Measurements from ENCODE around the gene THAP9. TPM values are rescaled to one million over a fixed set of nuclear protein-coding genes. Genes with fewer than 3 reads are reported as not detected.
"Not testable (repeated sequence)": the region's sequence is repeated elsewhere in the genome, so short reads cannot be mapped to it uniquely, and the experiment has no call there.

The THAP9 gene
- polyA plus RNA-seq, 3 donors: 9.5 to 11.8 (median 10.8) TPM

DNA sequence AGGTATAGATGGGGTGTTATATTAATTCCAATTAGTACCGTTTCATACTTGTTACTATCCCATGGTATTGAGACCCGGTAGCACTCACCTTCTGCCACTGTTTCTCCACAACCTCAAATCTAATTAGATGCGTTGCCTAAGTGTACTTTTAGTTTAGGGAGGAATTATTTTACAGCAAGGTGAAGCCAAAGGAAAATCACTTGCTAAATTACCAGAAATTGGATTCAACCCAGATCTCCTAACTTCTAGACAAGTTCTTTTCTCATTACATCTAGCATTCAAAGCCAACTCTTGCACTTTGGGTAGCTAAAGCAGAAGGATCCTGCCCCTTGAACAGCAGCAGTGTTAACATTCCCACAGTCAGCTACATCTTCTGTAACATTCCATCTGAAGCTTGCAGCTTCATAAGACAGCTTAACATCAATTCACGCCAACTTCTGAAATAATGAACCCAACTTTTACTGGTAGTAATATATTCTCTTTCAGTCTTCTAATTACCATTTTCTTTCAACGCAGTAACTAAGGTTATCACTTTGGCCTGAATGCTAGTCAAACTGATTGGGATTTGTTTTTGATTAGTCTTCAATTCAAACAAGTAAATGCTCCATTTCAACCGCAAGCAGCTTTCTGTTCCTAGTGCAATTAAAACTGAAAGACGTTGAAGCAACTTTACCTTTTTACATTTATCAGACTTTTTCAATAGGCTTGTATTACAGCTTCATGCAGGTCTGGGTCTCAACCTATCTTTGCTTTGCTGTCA lies 8.6 kb upstream of the THAP9 start:
- no peak for DNase-seq

DNA sequence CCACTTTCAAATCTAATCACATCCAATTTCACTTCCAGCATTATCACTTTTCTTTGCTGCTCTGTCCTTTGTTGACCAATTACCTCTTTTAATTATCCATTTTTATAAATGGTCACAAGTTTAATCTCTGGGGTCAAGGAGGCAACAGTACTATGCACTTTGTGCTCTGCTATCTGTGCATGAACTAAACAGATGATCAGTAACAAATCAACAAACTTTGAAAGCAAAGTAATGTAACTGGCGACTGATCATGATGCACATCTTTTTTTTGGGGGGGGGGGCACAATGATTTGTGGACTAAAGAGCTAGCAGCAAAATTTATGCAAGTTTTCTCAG lies 8.1 kb upstream of the THAP9 start:
- no peak for DNase-seq

DNA sequence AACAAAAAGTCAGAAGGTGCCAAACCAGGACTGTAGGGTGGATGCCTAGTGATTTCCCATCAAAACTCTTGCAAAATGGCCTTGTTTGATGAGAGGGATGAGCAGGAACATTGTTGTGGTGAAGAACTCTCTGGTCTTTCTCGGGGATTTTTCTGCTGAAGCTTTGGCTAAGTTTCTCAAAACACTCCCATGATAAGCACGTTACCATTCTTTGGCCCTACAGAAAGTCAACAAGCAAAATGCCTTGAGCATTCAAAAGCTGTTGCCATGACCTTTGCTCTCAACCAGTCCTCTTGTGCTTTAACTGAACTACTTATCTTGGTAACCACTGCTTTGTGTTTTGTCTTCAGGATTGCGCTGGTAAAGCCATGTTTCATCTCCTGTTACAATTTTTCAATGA lies 6.6 kb upstream of the THAP9 start:
- no peak for DNase-seq

DNA sequence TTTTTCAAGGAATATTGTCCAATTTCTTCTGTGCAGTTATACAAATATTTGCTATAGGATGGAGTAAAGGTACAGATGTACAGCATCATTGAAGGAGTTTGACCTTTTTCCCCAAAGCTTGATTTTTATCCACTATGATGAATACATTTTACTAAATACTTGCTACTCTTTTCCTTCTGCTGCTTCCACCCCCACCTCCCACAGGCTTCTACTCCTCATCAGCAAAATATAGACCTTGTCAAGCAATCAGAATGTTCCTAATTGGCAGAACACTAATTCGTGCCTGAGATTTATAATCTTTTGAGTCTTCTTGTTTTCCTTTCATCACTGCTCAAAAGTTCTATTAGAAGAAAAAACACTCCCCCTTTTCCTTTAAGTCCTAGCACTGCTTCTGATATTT lies 3.8 kb upstream of the THAP9 start:
- no peak for DNase-seq

DNA sequence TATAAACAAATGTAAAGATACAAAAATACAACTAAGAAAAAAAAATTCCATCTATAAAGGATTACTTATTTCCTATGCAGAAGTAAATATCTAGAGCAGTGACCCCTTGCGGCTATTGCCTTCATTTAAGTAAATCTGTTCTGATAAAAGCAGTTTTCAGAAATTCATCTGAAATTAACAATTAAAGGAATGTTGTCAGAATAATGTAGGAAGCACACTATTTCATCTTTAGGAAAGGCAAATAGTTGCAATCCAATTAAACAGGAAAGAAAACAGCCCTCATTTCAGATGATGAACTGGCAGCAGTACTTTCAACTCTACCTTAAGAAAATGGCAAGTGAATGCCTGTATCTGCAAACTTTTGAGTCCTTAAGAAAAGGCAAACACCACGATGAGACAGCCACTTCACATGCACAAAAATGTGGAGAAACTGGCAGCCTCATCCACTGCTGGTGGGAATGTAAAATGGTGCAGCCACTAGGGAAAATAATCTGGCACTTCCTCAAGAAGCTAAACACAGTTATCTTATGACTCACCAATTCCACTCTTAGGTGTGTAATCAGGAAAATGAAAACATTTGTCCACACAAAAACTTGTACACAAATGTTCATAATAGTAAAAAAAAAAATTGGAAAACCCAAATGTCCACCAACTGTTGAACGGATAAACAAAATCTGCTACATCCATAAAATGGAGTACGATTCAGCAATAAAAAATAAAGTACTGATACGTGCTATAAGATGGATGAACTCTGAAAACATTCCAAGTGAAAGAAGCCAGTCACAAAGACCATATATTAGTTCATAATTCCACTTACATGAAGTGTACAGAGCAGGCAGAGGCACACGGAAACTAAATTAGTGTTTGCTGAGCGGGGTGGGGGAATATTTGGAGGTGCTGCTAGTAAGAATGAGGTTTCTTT lies 2.0 kb upstream of the THAP9 start:
- DNase-seq: no peak

DNA sequence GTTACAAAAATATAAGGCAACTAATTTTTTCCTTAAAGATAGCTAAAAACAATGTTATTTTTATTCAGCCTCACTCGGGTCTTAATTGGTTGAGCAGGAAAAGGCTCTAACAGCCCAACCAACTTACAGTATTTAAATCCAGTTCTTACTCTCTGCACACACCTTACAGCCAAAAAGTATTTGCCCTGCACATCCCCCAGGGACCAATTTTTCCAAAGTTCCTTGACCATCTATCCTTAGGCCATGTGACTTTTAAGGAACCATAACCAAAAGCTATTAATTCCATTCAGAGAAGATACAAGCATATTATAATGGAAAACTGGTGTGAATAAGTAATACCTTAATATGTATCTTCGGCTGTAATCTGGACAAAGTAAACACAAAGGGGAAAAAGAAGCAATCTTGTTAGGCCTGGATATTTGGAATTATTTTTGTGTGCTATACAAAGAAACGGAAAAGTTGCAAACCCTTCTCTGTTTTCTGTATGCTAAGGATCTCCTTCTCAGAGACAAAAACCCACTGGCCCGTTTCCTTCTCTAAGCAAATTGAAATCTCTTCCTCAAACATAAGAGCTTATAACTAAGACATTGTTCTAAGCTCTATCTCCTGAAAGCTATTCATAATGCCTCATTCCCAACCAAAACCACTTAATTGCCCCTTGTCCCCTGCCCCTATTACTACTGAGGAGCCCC lies 1.0 kb upstream of the THAP9 start:
- no peak for DNase-seq

DNA sequence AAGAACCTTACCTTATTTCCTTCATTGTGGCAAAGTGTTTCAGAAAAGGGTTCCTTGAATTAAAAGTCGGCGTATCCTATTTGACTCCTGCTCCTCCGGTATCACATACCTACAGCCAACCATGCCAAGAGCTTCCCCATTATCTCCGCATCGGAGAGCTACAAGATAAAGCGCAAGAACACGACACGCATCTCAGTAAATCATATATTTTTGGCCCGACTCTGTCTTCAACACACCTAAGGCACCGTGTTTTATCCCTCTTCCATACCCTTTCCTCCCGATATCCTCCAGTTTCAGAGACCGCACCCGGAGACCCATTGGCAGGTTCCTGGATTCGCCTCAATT lies 497 bp upstream of the THAP9 start:
- DNase-seq: no peak

DNA sequence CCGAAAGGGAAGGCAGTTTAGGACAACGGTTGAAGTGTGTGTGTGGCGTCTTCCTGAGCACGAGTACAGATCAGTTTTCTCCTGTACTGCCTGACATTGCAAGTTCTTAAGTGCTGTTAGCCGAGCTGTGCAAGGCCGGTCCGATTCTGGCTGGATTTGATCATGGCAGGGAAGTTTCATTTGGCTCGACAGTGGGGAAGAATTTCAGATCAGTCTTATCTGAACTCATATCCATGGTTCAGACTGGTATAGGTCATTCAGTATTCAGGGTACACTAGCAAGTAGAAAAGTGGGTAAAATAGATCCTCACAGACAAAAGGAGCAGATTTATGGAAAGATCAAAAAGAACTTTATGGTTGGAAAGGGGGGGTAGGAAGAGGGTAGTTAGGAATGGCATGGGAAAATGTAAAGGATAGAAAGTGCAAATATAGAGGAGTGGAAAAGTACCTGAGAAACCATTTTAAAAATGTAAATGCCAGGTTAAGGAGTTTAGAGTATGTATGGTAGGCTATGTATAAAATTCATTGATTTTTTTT lies 716 bp downstream of the THAP9 start:
- DNase-seq: no peak

DNA sequence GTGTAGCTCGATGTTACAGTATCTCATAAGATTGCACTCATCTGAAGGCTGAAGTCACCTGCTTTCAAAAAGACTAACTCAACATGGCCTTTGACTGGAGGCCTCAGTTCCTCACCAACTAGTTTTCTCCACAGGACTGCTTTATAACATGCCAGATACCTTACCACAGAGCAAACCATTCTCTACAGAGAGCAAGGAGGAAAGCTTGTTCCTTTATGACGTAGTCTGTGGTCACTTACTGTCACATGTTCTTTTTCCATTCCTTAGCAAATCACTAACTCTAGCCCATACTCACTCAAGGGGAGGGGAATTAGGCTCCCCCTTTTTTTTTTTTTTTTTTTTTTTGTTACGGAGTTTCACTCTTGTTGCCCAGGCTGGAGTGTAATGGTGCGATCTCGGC lies 3.2 kb downstream of the THAP9 start:
- DNase-seq: no peak

DNA sequence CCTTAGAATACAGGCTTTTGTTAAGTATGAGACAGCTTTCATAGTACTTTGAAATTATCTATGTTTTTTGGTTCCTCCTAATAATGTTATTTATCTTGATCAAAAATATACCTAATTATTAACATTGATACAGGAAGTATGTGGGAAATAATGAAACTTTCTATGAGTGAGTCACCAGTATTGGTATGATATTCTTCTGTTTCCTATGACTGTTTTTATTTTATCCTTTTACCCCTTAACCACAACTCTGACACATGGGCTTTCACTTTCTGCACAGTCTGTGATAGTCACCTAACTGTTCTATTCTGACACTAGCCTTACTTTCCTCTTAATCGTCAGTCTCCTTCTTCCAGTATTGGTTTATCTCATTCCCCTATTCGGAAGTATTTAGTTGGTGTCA lies 4.7 kb downstream of the THAP9 start:
- DNase-seq: no peak

DNA sequence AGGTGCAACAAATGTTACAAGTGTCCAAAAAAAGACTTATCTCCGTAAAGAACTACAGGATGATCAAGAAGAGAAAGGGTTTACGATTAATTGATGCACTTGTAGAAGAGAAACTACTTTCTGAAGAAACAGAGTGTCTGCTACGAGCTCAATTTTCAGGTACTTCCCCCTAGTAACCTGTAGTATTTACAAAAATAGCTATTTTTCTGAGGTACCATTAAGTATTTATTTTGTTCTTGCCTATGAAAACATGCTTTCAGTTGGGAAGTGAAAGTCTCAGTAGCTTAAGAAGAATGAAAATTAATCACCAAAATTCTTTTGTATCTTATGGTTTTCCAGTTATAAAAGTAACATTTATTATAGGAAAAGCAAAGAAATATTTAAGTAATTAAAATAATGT lies 5.9 kb downstream of the THAP9 start:
- DNase-seq: no peak

DNA sequence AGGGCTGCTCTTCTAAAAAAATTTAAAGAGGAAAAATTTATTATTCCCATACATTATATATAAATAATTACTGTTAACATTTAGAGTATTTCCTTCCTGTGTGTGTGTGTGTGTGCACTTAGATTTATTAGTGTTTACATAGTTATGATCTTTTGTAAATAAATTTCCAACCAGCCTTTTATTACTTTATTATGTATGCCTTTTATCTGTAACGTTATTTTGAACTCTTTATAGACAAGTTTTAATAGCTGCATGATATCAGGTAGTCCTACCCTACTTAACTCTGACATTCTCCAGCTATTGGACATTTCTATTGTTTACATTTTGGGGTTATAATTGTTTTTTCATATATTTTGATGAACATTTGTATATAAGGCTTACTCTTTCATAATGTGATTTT lies 8.8 kb downstream of the THAP9 start:
- no peak for DNase-seq

DNA sequence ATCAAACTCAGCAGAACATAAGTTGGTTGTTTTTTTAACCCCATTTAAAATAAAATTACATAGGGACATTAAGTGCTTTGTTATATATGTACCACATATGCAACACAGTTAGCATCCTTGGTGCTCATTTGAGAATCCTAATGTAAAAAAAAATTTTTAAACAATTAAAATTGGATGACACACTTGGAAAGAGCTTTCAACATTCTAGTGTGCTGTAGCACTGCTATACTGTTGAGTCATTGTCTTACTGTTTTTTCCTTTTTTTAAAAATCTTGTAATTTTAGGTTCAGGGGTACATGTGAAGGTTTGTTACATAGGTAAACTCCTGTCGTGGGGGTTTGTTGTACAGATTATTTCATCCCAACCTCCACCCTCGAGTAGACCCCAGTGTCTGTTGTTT lies 12.8 kb downstream of the THAP9 start:
- DNase-seq: no peak

DNA sequence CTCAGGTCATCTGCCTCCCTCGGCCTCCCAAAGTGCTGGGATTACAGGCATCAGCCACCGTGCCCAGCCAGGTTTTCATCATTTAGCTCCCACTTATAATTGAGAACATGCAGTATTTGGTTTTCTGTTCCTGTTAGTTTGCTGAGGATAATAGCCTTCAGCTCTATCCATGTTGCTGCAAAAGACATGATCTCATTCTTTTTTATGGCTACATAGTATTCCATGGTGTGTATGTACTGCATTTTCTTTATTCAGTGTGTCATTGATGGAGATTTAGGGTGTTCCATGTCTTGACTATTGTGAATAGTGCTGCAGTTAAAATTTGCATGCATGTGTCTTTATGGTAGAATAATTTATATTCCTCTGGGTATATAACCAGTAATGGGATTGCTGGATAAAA lies 13.4 kb downstream of the THAP9 start:
- DNase-seq: not testable (repeated sequence)

DNA sequence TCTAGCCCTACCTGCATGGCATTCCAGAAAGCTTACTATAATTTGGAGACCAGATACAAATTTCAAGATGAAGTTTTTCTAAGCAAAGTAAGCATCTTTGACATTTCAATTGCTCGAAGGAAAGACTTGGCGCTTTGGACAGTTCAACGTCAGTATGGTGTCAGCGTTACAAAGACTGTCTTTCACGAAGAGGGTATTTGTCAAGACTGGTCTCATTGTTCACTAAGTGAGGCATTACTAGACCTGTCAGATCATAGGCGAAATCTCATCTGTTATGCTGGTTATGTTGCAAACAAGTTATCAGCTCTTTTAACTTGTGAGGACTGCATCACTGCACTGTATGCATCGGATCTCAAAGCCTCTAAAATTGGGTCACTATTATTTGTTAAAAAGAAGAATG lies 17.6 kb downstream of the THAP9 start:
- DNase-seq: no peak

DNA sequence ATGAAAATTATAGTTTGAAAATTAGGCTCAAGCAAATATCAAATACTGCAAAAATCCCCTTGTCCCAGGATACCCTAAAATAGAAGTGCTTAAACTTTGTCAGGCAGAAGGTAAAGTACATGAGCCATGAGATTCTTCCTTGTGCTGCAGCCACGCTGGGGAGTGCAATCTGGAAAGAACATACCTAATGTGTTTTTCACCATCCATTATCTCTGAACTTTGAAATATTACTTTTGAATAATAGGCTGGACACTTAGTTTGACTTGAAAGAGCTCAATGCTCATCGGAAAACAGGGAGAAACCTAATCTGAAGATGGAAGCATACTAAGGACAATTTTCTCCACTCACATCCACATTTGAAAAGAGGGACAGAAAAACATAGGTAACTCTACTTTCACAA lies 18.9 kb downstream of the THAP9 start:
- no peak for DNase-seq

DNA sequence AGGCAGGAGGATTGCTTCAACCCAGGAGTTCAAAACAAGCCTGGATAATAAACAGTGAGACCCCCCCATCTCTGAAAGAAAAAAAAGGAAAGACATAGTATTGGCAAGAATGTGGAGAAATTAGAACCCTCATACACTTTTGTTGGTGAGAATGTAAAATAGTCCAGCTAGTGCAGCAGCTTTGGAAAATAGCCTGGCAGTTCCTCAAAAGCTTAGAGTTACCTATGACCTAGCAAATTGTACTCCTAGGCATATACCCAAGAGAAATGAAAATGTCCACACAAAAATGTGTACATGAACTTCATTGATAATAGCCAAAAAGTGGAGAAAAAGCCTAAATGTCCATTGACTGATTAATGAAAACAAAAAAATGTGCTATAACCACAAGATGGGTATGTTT lies 21.3 kb downstream of the THAP9 start:
- DNase-seq: no peak

DNA sequence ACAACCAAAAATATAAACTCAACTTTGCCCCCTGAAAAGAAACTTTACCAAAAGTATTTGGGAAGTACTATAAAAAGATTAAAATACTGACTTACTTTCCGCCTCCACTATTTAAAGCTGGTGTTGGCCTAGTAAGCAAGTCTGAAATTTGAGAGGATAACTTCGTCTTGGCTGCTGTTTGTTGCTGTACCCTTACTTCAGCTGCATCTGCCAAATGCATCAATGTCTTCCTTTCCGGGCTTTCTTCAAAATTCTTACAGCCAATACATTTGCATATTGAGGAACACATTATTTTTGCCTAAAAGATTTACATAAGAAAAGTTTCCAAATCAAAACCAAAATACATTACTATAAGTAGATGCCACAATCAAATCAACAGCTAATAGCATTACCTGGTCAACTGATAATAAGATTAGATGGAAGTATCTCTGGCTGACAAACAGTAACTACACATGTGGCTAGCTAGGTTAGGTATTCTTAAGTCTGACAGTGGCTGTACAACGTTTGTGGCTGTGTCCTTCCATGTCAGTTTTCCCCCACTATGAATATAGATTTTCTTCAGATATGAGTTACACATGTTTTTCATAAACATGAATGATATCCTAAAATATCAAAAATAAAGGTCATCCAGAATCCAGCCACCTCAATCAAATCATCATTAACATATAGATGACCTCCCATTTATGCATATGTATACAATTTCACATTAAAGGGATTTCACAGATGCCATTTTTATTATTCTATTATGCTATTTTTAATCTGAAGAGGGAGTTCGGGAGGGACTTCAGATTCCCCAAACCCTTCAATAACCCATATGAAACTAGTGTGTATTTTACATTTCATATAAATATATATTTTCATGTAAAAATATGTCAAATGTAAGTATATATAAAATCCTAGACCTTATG lies 30.6 kb downstream of the THAP9 start:
- DNase-seq: no peak

DNA sequence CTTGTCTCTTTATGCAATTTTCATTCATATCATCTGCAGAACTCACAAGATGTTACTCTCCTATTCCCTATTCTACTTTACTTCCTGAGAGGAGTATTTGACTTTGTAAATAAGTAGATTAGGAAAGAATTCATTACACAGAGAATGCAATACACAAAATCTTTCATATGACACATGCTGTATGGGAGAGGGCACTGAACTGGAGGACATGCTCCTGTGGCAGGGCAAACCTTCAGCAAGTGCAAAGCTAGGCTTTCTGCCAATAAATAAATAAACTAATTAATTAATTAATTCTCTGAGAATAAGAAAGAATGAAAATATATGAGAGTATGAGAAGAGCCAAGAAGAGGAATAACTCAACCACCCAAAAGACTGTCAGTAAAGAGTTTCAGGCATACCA lies 33.9 kb downstream of the THAP9 start:
- DNase-seq: no peak

DNA sequence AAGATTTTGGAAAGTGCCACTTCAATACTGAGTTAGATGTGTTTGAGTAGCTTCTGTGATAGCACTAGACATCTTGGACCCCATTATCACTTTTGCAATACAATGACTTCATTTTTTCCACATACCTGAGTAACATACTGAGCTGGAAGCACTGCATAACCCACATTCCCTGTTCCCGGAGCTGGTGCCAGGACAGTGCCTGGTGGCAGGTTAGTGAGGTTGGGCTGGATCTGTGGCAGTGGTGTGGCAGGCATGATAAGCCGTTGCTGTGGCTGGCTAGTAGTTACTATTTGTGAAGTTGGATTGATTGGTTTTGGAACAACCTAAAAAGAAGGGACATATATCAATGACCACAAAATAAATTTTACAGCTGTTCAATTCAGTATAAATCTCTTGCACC lies 38.9 kb downstream of the THAP9 start:
- DNase-seq: no peak

DNA sequence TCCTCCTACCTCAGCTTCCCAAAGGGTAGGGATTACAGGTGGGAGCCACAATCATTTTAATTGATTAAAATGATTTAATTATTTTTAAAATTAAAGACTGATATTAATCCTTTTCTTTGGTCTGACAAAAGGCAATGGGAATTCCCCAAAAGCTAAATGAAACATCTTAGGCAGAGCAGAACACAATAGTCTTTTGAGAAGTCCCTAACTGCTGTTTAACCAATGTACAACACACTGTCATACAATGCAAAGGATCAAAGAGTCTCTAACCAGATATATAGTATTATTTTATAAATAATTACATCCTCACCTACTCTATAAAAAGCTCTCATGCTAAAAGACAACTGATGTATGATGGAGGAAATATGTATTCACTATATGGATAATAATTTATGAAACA lies 47.0 kb downstream of the THAP9 start:
- no peak for DNase-seq
